Psoas muscle (tissue), 8 donors: ENCODE measurements around the gene RUNX3. TPM values are rescaled to one million over a fixed set of nuclear protein-coding genes. Genes with fewer than 3 reads are reported as not detected.

Source experiments
- ATAC-seq, 4 donors: fragments of 200-7000 bp; cut with Tn5 transposase; one replicate each; pipeline ENCODE4 v1.9.1; 2020; ENCODE audit warnings: moderate library complexity in 3 of 4, mild to moderate bottlenecking in 2 of 4
- DNase-seq, 2 donors: peaks; one replicate each; pipeline ENCODE4 v3.0.0-alpha.2; 2020
- H3K27ac ChIP-seq: fragments of 200-600 bp; one replicate; pipeline ENCODE4 v1.8.0; 2022
- H3K27me3 ChIP-seq, 3 donors: fragments of 200-600 bp in 1 of 3; one replicate each; pipeline versions ENCODE4 v1.6.1 to v1.8.0; 2013 to 2022; ENCODE audit warnings: low read length in 2 of 3, mild to moderate bottlenecking in 2 of 3, moderate library complexity in 1 of 3; ENCODE audit not compliant: insufficient read depth in 3 of 3
- H3K36me3 ChIP-seq, 2 donors: fragments of 200-600 bp in 1 of 2; one replicate each; pipeline versions ENCODE4 v1.6.1 to v1.8.0; 2013 to 2022; ENCODE audit warnings: low read depth in 1 of 2, mild to moderate bottlenecking in 1 of 2, moderate library complexity in 1 of 2; ENCODE audit not compliant: insufficient read depth in 1 of 2
- H3K4me1 ChIP-seq: fragments of 200-600 bp; one replicate; pipeline ENCODE4 v1.8.0; 2022
- H3K4me3 ChIP-seq: fragments of 200-600 bp; one replicate; pipeline ENCODE4 v1.8.0; 2022; ENCODE audit warnings: mild to moderate bottlenecking
- H3K9me3 ChIP-seq: fragments of 200-600 bp; one replicate; pipeline ENCODE4 v1.8.0; 2022
- WGBS, 3 donors: extraction: QIAGEN DNeasy Blood & Tissue Kit; methylation state at CpG; one replicate each; pipeline versions ENCODE4 v1.1.6 to v1.1.7; 2013; 5-methylcytosine and 5-hydroxymethylcytosine counted together
- intact Hi-C, 2 donors: fragments of 100-400 bp; cut with DNase I; formaldehyde crosslinking; loops; one replicate each; pipeline versions ENCODE4 v1.11.0 to v1.14.2; 2022
- polyA plus RNA-seq, 3 donors: library from polyadenylated mRNA; stranded (reverse); fragments of 200-250 nt; gene quantifications; one replicate each; pipeline ENCODE4 v1.2.3, GENCODE V29; 2013
- total RNA-seq, 4 donors: library from RNA; stranded (reverse); fragmentation: NEBNext Ultra II Directional in 2 of 4; extraction: Animal tissue kit (Norgen Biotek cat#: 25700) in 2 of 4; gene quantifications; one replicate each; pipeline versions ENCODE4 v1.2.1 to v1.2.4, GENCODE V29; 2021 to 2023
- TF ChIP-seq, protein P1 (sequence below): fragments of 200-600 bp; IDR thresholded peaks from one replicate; pipeline ENCODE4 v1.8.0; 2022; ENCODE audit warnings: antibody characterized with exemption
- donor health status: healthy with polysubstance abuse.
- donor health status: DM: no; HTN: no; CAD: no; lungs with moderate emphysema.
- donor health status: Bipolar disorder and iron deficiency.
- donor health status: healthy.
- donor health status: DM: yes; HTN: yes; CAD: no.
- donor health status: DM: no; HTN: no; CAD: no.
- donor health status: DM: no; HTN: no; CAD: no.
- donor health status: DM: yes; HTN: yes; CAD: no.

Gene RUNX3
- total and polyA plus RNA-seq, 7 donors, result 0.16 to 0.59 (median 0.28) TPM

DNA sequence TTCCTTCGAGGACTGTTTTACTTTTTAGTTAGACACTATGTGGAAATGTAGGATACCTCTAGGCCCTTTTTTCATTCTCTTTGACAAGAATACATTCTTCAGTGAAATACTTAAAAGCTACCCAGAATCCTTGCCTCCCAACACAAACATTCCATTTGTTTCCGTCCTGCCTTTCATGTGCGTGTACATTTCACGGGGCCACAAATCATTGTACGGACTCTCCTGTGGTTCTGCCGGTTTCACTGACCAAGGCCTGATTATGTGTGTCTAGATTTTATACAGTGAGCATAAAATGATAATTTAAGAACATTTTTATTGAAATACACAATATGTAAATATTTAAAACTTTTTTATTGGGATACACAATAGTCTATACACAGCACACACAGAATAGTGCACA lies 76.4 kb downstream of the RUNX3 start:
- H3K36me3 ChIP-seq, result no peaks in the 10 kb centered on the region
- H3K27ac ChIP-seq, result no peak overlapping the region
- DNase-seq (no peak), ATAC-seq (no peak)
- peaks cover 3% of the 10 kb centered on the region for H3K4me1 ChIP-seq
- no peaks in the 10 kb centered on the region for H3K9me3 ChIP-seq
- TF ChIP-seq, protein P1, sequence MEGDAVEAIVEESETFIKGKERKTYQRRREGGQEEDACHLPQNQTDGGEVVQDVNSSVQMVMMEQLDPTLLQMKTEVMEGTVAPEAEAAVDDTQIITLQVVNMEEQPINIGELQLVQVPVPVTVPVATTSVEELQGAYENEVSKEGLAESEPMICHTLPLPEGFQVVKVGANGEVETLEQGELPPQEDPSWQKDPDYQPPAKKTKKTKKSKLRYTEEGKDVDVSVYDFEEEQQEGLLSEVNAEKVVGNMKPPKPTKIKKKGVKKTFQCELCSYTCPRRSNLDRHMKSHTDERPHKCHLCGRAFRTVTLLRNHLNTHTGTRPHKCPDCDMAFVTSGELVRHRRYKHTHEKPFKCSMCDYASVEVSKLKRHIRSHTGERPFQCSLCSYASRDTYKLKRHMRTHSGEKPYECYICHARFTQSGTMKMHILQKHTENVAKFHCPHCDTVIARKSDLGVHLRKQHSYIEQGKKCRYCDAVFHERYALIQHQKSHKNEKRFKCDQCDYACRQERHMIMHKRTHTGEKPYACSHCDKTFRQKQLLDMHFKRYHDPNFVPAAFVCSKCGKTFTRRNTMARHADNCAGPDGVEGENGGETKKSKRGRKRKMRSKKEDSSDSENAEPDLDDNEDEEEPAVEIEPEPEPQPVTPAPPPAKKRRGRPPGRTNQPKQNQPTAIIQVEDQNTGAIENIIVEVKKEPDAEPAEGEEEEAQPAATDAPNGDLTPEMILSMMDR, result no peak
- intact Hi-C loops, result no loop called here
- peaks cover 0 to under 1% (median 0%) of the 10 kb centered on the region in 3 donors for H3K27me3 ChIP-seq
- no peak overlapping the region for H3K4me3 ChIP-seq
- 57 to 65% (median 62%) methylated on average over 6 of the region's 6 CpGs for WGBS, 3 donors

DNA sequence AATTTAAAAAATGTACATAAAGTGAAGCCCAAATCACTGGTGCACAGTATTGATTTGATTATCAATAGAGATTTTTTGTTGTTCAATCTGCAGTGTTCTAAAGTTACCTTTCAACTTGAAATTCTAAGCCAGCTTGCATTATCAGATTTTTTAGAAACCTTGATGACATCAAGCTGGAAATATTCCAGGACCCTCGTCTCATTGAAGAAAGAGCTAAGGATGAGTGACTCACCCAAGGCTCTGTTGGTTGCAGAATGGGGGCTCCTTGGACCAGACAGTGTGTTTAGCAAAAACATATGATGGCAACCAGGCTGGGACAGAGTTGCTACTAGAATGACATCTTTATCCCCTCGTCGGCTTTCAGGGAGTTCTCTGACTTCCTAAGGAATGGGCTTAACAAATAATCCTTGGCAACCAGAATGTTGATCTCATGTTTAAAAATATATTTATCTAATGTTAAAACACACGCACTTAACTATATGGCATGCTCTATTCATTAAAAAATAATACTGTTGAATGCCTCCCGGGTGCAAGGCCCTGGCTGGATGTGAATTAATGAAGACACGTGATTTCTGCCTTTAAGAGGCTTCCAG lies 79.7 kb downstream of the RUNX3 start:
- Histone ChIP-seq H3K4me3 (no peak overlapping the region), H3K9me3 (no peaks in the 10 kb centered on the region), H3K4me1 (peaks cover 5% of the 10 kb centered on the region), H3K36me3 (no peaks in the 10 kb centered on the region), H3K27me3 (peaks cover 0 to 3% (median 0%) of the 10 kb centered on the region in 3 donors), H3K27ac (no peak overlapping the region)
- WGBS, 3 donors, result 71 to 73% (median 72%) methylated on average over 6 of the region's 6 CpGs
- DNase-seq, result no peak
- no peak for ATAC-seq
- TF ChIP-seq, protein P1, result no peak
- intact Hi-C loops, result no loop called here

DNA sequence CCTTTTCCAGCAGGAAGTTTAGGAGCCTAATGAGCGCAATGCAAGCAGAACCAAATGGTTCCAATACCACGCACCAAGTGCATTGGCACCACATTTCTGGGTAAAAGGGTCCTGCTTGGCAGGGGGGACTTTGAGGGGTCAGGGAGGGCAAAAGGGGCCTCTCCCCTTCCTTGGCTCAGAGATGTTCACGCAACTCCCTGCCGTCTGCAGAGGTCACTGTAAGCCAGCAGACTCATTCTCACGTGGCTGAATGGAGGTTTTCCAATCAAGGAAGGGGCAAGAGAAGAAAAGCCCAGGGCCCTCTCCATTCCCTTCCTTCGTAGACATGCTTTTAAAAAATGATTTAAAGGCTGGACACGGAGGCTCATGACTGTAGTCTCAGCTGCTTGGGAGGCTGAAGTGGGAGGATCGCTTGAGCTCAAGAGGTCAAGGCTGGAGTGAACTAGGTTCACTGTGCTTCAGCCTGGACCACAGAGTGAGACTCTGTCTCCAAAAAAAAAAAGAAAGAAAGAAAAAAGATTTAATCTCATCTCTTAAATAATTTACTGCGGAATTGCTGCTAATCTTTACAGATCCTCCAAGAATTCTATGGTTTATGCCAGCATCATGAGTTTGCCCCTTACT lies 80.3 kb downstream of the RUNX3 start:
- H3K27me3 ChIP-seq, result peaks cover 0 to 3% (median 0%) of the 10 kb centered on the region in 3 donors
- no peaks in the 10 kb centered on the region for H3K36me3 ChIP-seq
- H3K27ac ChIP-seq, result no peak overlapping the region
- DNase-seq (no peak), ATAC-seq (no peak)
- WGBS, 3 donors, result 57 to 65% (median 65%) methylated on average over 7 to 9 of the region's 9 CpGs
- intact Hi-C loops, result loop anchor here (2.0 to 5.0 kb wide), 4 partner anchors 48 to 253 kb away; no protein-coding TSS in a partner anchor
- no peak overlapping the region for H3K4me3 ChIP-seq
- H3K4me1 ChIP-seq, result peaks cover 5% of the 10 kb centered on the region
- TF ChIP-seq, protein P1, result no peak
- no peaks in the 10 kb centered on the region for H3K9me3 ChIP-seq

Other genes starting within 250 kb of the RUNX3 start
- 10 to 100 TPM; 23.9 to 62.4 (median 45.4) TPM for gene CLIC4, start 184.8 kb downstream of the RUNX3 start, total RNA-seq
- gene CLIC4, start 184.8 kb downstream of the RUNX3 start, polyA plus RNA-seq, result 10 to 100 TPM; 22.1 to 67.3 (median 44.8) TPM